ENCODE measurements around the gene GNA14. TPM values are rescaled to one million over a fixed set of nuclear protein-coding genes. Genes with fewer than 3 reads are reported as not detected.

GNA14 gene
- total RNA-seq, 1 experiment from 2014 or later: 0.15 TPM

DNA sequence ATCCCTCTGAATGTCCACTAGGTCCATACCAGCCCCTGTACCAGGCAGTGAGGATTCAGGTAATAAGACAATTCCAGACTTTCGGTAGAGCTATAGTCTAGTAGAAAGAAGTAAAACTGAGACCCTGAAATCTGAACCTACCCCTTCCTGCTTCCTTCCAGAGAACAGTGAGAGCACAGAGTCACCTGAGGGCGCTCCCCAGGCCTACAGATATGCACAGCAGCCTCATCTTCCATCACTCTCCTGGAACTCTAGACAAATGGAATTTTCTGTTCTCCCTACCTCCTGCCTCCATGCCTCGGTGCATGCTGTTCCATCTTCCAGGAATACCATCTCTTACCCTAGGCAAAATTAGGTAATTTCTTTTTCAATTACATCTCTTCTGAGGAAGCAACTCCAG lies 3.1 kb upstream of the GNA14 start:
- no peaks in the 10 kb centered on the region for H3K36me3 ChIP-seq (ENCODE audit: control insufficient read depth, insufficient read depth, low read length)
- no peaks in the 10 kb centered on the region for H3K4me1 ChIP-seq (ENCODE audit: control insufficient read depth, insufficient read depth, low read length)
- ATAC-seq (no peak), DNase-seq (ENCODE audit: low read depth, low spot score) (no peak)
- no peaks in the 10 kb centered on the region for H3K27me3 ChIP-seq (ENCODE audit: control insufficient read depth, insufficient read depth, low read length)
- no peak overlapping the region for H3K4me3 ChIP-seq (ENCODE audit: low read depth in 2 of 2, low read length in 2 of 2)
- ChIA-PET POLR2A (no interaction called here), CTCF (no interaction called here)
- no peaks in the 10 kb centered on the region for H3K9me3 ChIP-seq (ENCODE audit: control insufficient read depth, insufficient read depth, low read depth, low read length)
- H3K27ac ChIP-seq (ENCODE audit: low read length): no peak overlapping the region
- TF ChIP-seq SIN3A (IDR thresholded peaks at IDR 0.05; ENCODE audit: borderline replicate concordance, insufficient read depth, low read depth, low read length): no peak
- intact Hi-C loops (cut with micrococcal nuclease; ENCODE audit: unreplicated experiment): no loop called here
- BruUV-seq (replicated peaks): no TSS peak
- in situ Hi-C loops (cut with HindIII; ENCODE audit: low pct_unique_long_range_greater_than_20kb, low sequenced_read_pairs): no loop called here

DNA sequence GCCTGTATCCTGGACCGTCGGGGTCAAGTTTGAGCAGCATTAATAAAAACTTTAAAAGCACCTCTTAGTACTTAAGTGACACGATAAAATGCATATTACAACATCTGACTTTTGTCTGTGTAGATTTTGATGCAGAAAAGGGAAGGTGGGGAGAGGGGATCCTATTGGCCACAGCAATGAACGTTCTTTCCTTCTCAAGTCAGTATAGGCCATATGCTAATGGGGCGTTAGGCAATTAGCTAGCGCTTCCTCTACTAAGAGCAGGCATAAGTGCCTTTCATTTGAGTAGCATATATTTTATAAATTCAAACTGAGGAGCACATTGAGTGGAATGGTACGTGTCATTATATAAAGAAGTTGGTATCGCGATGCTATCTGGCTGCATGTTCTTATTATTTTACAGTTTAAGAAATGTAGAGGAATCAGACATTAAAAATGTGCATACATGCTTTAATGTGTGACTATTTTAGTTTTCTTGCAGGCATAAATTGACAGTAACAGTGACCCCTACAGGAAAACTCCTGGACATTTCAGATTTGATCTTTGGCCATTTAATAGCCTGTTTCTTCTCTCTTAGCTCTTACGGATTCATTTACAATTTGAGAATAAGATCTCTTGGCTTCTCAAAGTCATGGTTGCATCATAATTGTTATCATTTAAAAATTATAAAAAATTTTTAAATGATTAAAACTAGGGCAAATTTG lies 1.1 kb upstream of the GNA14 start:
- Histone ChIP-seq H3K4me1 (ENCODE audit: control insufficient read depth, insufficient read depth, low read length) (no peaks in the 10 kb centered on the region), H3K9me3 (ENCODE audit: control insufficient read depth, insufficient read depth, low read depth, low read length) (no peaks in the 10 kb centered on the region), H3K4me3 (ENCODE audit: low read depth in 2 of 2, low read length in 2 of 2) (peak overlapping the region; percentile 29 to 54; a peak in 3 of 4 replicates), H3K27me3 (ENCODE audit: control insufficient read depth, insufficient read depth, low read length) (no peaks in the 10 kb centered on the region), H3K36me3 (ENCODE audit: control insufficient read depth, insufficient read depth, low read length) (no peaks in the 10 kb centered on the region), H3K27ac (ENCODE audit: low read length) (no peak overlapping the region)
- ChIA-PET POLR2A (no interaction called here), CTCF (no interaction called here)
- in situ Hi-C loops (cut with HindIII; ENCODE audit: low pct_unique_long_range_greater_than_20kb, low sequenced_read_pairs) (no loop called here), intact Hi-C loops (cut with micrococcal nuclease; ENCODE audit: unreplicated experiment) (no loop called here)
- TF ChIP-seq, protein P1, sequence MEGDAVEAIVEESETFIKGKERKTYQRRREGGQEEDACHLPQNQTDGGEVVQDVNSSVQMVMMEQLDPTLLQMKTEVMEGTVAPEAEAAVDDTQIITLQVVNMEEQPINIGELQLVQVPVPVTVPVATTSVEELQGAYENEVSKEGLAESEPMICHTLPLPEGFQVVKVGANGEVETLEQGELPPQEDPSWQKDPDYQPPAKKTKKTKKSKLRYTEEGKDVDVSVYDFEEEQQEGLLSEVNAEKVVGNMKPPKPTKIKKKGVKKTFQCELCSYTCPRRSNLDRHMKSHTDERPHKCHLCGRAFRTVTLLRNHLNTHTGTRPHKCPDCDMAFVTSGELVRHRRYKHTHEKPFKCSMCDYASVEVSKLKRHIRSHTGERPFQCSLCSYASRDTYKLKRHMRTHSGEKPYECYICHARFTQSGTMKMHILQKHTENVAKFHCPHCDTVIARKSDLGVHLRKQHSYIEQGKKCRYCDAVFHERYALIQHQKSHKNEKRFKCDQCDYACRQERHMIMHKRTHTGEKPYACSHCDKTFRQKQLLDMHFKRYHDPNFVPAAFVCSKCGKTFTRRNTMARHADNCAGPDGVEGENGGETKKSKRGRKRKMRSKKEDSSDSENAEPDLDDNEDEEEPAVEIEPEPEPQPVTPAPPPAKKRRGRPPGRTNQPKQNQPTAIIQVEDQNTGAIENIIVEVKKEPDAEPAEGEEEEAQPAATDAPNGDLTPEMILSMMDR (IDR thresholded peaks at IDR 0.05): peak; percentile 34; the same call in 1 of the 2 replicates
- no peak for TF ChIP-seq TCF7L2 (IDR thresholded peaks at IDR 0.05; ENCODE audit: low read depth, low read length)
- TF ChIP-seq SIN3A (IDR thresholded peaks at IDR 0.05; ENCODE audit: borderline replicate concordance, insufficient read depth, low read depth, low read length): no peak
- TF ChIP-seq POLR2AphosphoS5 (IDR thresholded peaks at IDR 0.05; ENCODE audit: low read depth, low read length): no peak
- TF ChIP-seq, protein P2, sequence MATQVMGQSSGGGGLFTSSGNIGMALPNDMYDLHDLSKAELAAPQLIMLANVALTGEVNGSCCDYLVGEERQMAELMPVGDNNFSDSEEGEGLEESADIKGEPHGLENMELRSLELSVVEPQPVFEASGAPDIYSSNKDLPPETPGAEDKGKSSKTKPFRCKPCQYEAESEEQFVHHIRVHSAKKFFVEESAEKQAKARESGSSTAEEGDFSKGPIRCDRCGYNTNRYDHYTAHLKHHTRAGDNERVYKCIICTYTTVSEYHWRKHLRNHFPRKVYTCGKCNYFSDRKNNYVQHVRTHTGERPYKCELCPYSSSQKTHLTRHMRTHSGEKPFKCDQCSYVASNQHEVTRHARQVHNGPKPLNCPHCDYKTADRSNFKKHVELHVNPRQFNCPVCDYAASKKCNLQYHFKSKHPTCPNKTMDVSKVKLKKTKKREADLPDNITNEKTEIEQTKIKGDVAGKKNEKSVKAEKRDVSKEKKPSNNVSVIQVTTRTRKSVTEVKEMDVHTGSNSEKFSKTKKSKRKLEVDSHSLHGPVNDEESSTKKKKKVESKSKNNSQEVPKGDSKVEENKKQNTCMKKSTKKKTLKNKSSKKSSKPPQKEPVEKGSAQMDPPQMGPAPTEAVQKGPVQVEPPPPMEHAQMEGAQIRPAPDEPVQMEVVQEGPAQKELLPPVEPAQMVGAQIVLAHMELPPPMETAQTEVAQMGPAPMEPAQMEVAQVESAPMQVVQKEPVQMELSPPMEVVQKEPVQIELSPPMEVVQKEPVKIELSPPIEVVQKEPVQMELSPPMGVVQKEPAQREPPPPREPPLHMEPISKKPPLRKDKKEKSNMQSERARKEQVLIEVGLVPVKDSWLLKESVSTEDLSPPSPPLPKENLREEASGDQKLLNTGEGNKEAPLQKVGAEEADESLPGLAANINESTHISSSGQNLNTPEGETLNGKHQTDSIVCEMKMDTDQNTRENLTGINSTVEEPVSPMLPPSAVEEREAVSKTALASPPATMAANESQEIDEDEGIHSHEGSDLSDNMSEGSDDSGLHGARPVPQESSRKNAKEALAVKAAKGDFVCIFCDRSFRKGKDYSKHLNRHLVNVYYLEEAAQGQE (IDR thresholded peaks at IDR 0.05; ENCODE audit: insufficient read depth in 1 of 2, low read depth in 2 of 2, low read length in 1 of 2): no peak
- ATAC-seq: no peak; the same call in 1 of the 2 replicates
- no peak for DNase-seq (ENCODE audit: low read depth, low spot score)
- BruUV-seq (replicated peaks): no TSS peak

All from Panc1 (cell line).